H1 (cell line): ENCODE results near the gene MBLAC1. TPM values are rescaled to one million over a fixed set of nuclear protein-coding genes. Genes with fewer than 3 reads are reported as not detected.

Source experiments
- CTCF ChIA-PET: fragments of 300-600 bp; sonication (Branson Sonifier 250); formaldehyde crosslinking; loops from one replicate; lab custom pipeline; 2021; ENCODE audit not compliant: partially characterized antibody; lab: Charles Lee
- POLR2A ChIA-PET: fragments of 300-600 bp; sonication (Branson Sonifier 250); formaldehyde crosslinking; loops from one replicate; lab custom pipeline; 2021; ENCODE audit warnings: inconsistent platforms; ENCODE audit not compliant: partially characterized antibody; lab: Charles Lee
- DNase-seq, 2 experiments: peaks; one replicate each; pipeline versions ENCODE4 v3.0.0 to v3.0.0-alpha.2; 2010 to 2022; ENCODE audit warnings: low spot score in 2 of 2, low read depth in 1 of 2, mixed read lengths in 1 of 2
- FAIRE-seq: peaks from 2 replicates; lab custom pipeline; 2011; peaks lifted over from hg19 to GRCh38; lab: Jason Lieb, UNC
- H2AFZ ChIP-seq: 2 replicates; pipeline ENCODE4 v1.8.1; 2012; ENCODE audit warnings: low read length, inconsistent platforms
- H2AK5ac ChIP-seq: 2 replicates; pipeline ENCODE4 v1.6.1; 2013; ENCODE audit warnings: low read depth, low read length
- H2BK120ac ChIP-seq: replicated peaks from 2 replicates; pipeline ENCODE3; 2013; ENCODE audit warnings: low read depth, low read length, inconsistent platforms
- H2BK12ac ChIP-seq: 2 replicates; pipeline ENCODE4 v1.6.1; 2013; ENCODE audit warnings: low read depth, low read length
- H2BK15ac ChIP-seq: 2 replicates; pipeline ENCODE4 v1.6.1; 2013; ENCODE audit warnings: low read length
- H2BK20ac ChIP-seq: 2 replicates; pipeline ENCODE4 v1.6.1; 2013; ENCODE audit warnings: low read length
- H2BK5ac ChIP-seq: 2 replicates; pipeline ENCODE4 v1.6.1; 2013; ENCODE audit warnings: low read depth, low read length
- H3K14ac ChIP-seq: 2 replicates; pipeline ENCODE4 v1.6.1; 2013; ENCODE audit warnings: inconsistent platforms; ENCODE audit not compliant: insufficient read length
- H3K18ac ChIP-seq: 2 replicates; pipeline ENCODE4 v1.6.1; 2013; ENCODE audit warnings: low read length; ENCODE audit errors: extremely low read depth
- H3K23ac ChIP-seq: 2 replicates; pipeline ENCODE4 v1.6.1; 2013; ENCODE audit warnings: inconsistent platforms; ENCODE audit not compliant: insufficient read length
- H3K23me2 ChIP-seq: 2 replicates; pipeline ENCODE4 v1.6.1; 2013; ENCODE audit warnings: low read depth, low read length
- H3K27ac ChIP-seq: 2 replicates; pipeline ENCODE4 v1.6.1; 2011; ENCODE audit warnings: low read depth, low read length, inconsistent platforms
- H3K27me3 ChIP-seq, 4 experiments: replicated peaks in 1 of 4; 1 replicate in 1 of 4; 2 replicates in 3 of 4; pipeline versions ENCODE4 v1.6.1 to v1.8.1; 2011 to 2013; ENCODE audit warnings: low read length in 3 of 4, mild to moderate bottlenecking in 3 of 4, inconsistent platforms in 2 of 4, mixed read lengths in 2 of 4, moderate library complexity in 1 of 4; ENCODE audit not compliant: control insufficient read depth in 3 of 4, insufficient read depth in 3 of 4; ENCODE audit errors: extremely low read depth in 1 of 4
- H3K36me3 ChIP-seq, 4 experiments: 2 replicates each; pipeline versions ENCODE4 v1.6.1 to v1.8.1; 2011 to 2013; ENCODE audit warnings: mild to moderate bottlenecking in 4 of 4, low read length in 3 of 4, moderate library complexity in 2 of 4, control low read depth in 1 of 4, inconsistent platforms in 1 of 4; ENCODE audit not compliant: insufficient read depth in 4 of 4, control insufficient read depth in 2 of 4
- H3K4ac ChIP-seq: replicated peaks from 2 replicates; pipeline ENCODE3; 2013; ENCODE audit warnings: low read length, low read depth, mixed read lengths, inconsistent platforms; ENCODE audit not compliant: insufficient read length
- H3K4me1 ChIP-seq, 4 experiments: replicated peaks in 1 of 4; 1 replicate in 1 of 4; 2 replicates in 3 of 4; pipeline versions ENCODE4 v1.6.1 to v1.8.1; 2011 to 2013; ENCODE audit warnings: low read length in 3 of 4, inconsistent platforms in 2 of 4, mixed read lengths in 1 of 4; ENCODE audit not compliant: insufficient read depth in 4 of 4, control insufficient read depth in 3 of 4
- H3K4me2 ChIP-seq, 2 experiments: 2 replicates each; pipeline versions ENCODE4 v1.6.1 to v1.8.1; 2011 to 2013; ENCODE audit warnings: low read depth in 2 of 2, low read length in 2 of 2, control low read depth in 1 of 2, inconsistent platforms in 1 of 2, mild to moderate bottlenecking in 1 of 2; ENCODE audit not compliant: insufficient read depth in 1 of 2
- H3K4me3 ChIP-seq, 4 experiments: fragments of 200-600, 300-600 bp in 1 of 4; sonication (generic), shearing (Covaris generic), sonication (Bioruptor Twin) in 1 of 4; 2 replicates each; pipeline versions ENCODE4 v1.5.1 to v1.8.1; 2011 to 2016; ENCODE audit warnings: low read length in 4 of 4, low read depth in 3 of 4, control low read depth in 2 of 4, inconsistent platforms in 2 of 4, mild to moderate bottlenecking in 2 of 4, mixed read lengths in 1 of 4, moderate library complexity in 1 of 4; ENCODE audit not compliant: insufficient read depth in 2 of 4; ENCODE audit errors: extremely low read depth in 1 of 4
- H3K56ac ChIP-seq: replicated peaks from 2 replicates; pipeline ENCODE3; 2013; ENCODE audit warnings: low read depth, mild to moderate bottlenecking, mixed read lengths, low read length, inconsistent platforms; ENCODE audit not compliant: insufficient read length
- H3K79me1 ChIP-seq: 2 replicates; pipeline ENCODE4 v1.6.1; 2013; ENCODE audit warnings: low read depth, low read length, control low read depth
- H3K79me2 ChIP-seq, 2 experiments: 2 replicates each; pipeline versions ENCODE4 v1.6.1 to v1.8.1; 2012 to 2013; ENCODE audit warnings: low read length in 2 of 2, mild to moderate bottlenecking in 2 of 2, inconsistent platforms in 1 of 2; ENCODE audit not compliant: insufficient read depth in 2 of 2, control insufficient read depth in 1 of 2
- H3K9ac ChIP-seq, 4 experiments: replicated peaks in 1 of 4; 1 replicate in 1 of 4; 2 replicates in 3 of 4; pipeline versions ENCODE4 v1.6.1 to v1.8.1; 2011 to 2013; ENCODE audit warnings: low read depth in 3 of 4, low read length in 3 of 4, control low read depth in 2 of 4, mild to moderate bottlenecking in 2 of 4, moderate library complexity in 2 of 4, inconsistent platforms in 1 of 4; ENCODE audit errors: extremely low read depth in 1 of 4
- H3K9me3 ChIP-seq, 2 experiments: 2 replicates each; pipeline versions ENCODE4 v1.6.1 to v1.8.1; 2012 to 2013; ENCODE audit warnings: mild to moderate bottlenecking in 2 of 2, moderate library complexity in 2 of 2, control low read depth in 1 of 2, inconsistent platforms in 1 of 2, low read depth in 1 of 2, low read length in 1 of 2, mixed read lengths in 1 of 2; ENCODE audit not compliant: insufficient read depth in 2 of 2
- H4K20me1 ChIP-seq, 2 experiments: replicated peaks in 1 of 2; 2 replicates each; pipeline versions ENCODE3 to v1.8.1; 2011 to 2013; ENCODE audit warnings: inconsistent platforms in 2 of 2, low read length in 2 of 2, mild to moderate bottlenecking in 1 of 2; ENCODE audit not compliant: insufficient read depth in 2 of 2, control insufficient read depth in 1 of 2
- H4K5ac ChIP-seq: 2 replicates; pipeline ENCODE4 v1.6.1; 2013; ENCODE audit warnings: low read length, low read depth, mixed read lengths, inconsistent platforms; ENCODE audit not compliant: insufficient read length
- H4K8ac ChIP-seq: 2 replicates; pipeline ENCODE4 v1.8.0; 2013; ENCODE audit warnings: mild to moderate bottlenecking, moderate library complexity, low read length, inconsistent platforms; ENCODE audit not compliant: insufficient read depth; ENCODE audit errors: extremely low read depth
- H4K91ac ChIP-seq: replicated peaks from 2 replicates; pipeline ENCODE3; 2013; ENCODE audit warnings: low read length, mixed read lengths, inconsistent platforms; ENCODE audit not compliant: insufficient read length
- BACH1 ChIP-seq: IDR thresholded peaks from 2 replicates; pipeline ENCODE4 v1.6.1; 2012; ENCODE audit warnings: low read length, improper control_type of control experiment
- CTBP2 ChIP-seq: IDR thresholded peaks from 2 replicates; pipeline ENCODE4 v1.7.0; 2011; ENCODE audit warnings: borderline replicate concordance, mild to moderate bottlenecking, moderate library complexity, mixed read lengths, low read length; ENCODE audit not compliant: insufficient read depth, insufficient read length
- KDM1A ChIP-seq: fragments of 200-600, 300-600 bp; sonication (generic); IDR thresholded peaks from 2 replicates; pipeline ENCODE4 v1.7.1; 2016; ENCODE audit warnings: mild to moderate bottlenecking, low read length, borderline replicate concordance
- PHF8 ChIP-seq: fragments of 200-600 bp; sonication (generic); conservative IDR thresholded peaks from 2 replicates; pipeline ENCODE4 v1.7.1; 2012; ENCODE audit warnings: low read depth, mild to moderate bottlenecking, inconsistent platforms, low read length, moderate library complexity
- POLR2A ChIP-seq, 2 experiments: IDR thresholded peaks; 1 replicate in 1 of 2; 2 replicates in 1 of 2; pipeline ENCODE4 v1.6.1; 2011; ENCODE audit warnings: low read depth in 2 of 2, low read length in 2 of 2, mild to moderate bottlenecking in 2 of 2; ENCODE audit errors: control extremely low read depth in 1 of 2
- POLR2AphosphoS5 ChIP-seq: IDR thresholded peaks from 2 replicates; pipeline ENCODE4 v1.6.1; 2011; ENCODE audit warnings: low read depth, low read length
- RAD21 ChIP-seq, 2 experiments: IDR thresholded peaks in 1 of 2; conservative IDR thresholded peaks in 1 of 2; 2 replicates each; pipeline ENCODE4 v1.6.1; 2011; ENCODE audit warnings: low read depth in 2 of 2, low read length in 2 of 2, improper control_type of control experiment in 1 of 2, inconsistent platforms in 1 of 2, mild to moderate bottlenecking in 1 of 2, moderate library complexity in 1 of 2
- RNF2 ChIP-seq: fragments of 200-900, 300-1000 bp; sonication (generic); IDR thresholded peaks from 2 replicates; pipeline ENCODE4 v1.7.1; 2016; ENCODE audit warnings: borderline replicate concordance, low read depth, mild to moderate bottlenecking, antibody characterized with exemption, low read length; ENCODE audit not compliant: poor library complexity, severe bottlenecking; ENCODE audit errors: missing control alignments
- RXRA ChIP-seq: IDR thresholded peaks from 2 replicates; pipeline ENCODE4 v1.6.1; 2011; ENCODE audit warnings: low read depth, mild to moderate bottlenecking, low read length, moderate library complexity; ENCODE audit not compliant: insufficient read depth
- SAP30 ChIP-seq: fragments of 300-600 bp; sonication (generic); IDR thresholded peaks from 2 replicates; pipeline ENCODE4 v1.7.1; 2012; ENCODE audit warnings: low read length, moderate library complexity, mild to moderate bottlenecking, inconsistent platforms; ENCODE audit not compliant: insufficient read depth, insufficient replicate concordance
- SP1 ChIP-seq: IDR thresholded peaks from 2 replicates; pipeline ENCODE4 v1.6.1; 2011; ENCODE audit warnings: low read depth, low read length
- SUZ12 ChIP-seq: fragments of 200-600 bp; sonication (generic); IDR thresholded peaks from 2 replicates; pipeline ENCODE4 v1.6.1; 2012; ENCODE audit warnings: mild to moderate bottlenecking, inconsistent platforms, low read length, moderate library complexity, mixed read lengths
- WGBS, 2 experiments: shearing (Covaris generic) in 1 of 2; methylation state at CpG; one replicate each; pipeline versions ENCODE4 v1.1.6 to v1.1.7; 2013 to 2015; ENCODE audit warnings: low lambda C conversion rate in 2 of 2, mixed read lengths in 2 of 2, inconsistent platforms in 1 of 2, low coverage in 1 of 2, missing lambda C conversion rate in 1 of 2; ENCODE audit not compliant: insufficient replicate concordance in 2 of 2, insufficient coverage in 1 of 2, insufficient read length in 1 of 2; ENCODE audit errors: extremely low coverage in 1 of 2, missing lambda C conversion rate in 1 of 2; 5-methylcytosine and 5-hydroxymethylcytosine counted together
- polyA plus RNA-seq, 7 experiments: library from polyadenylated mRNA; depleted of rRNA in 3 of 7; stranded (reverse) in 5 of 7; unstranded in 2 of 7; fragments of >200 nt in 5 of 7; fragments of 200-250 nt in 2 of 7; gene quantifications; 1 replicate in 5 of 7; 2 replicates in 1 of 7; 4 replicates in 1 of 7; pipeline versions ENCODE4 v1.2.1 to v1.2.3, GENCODE V29; 2011 to 2013; ENCODE audit warnings: missing spikeins in 2 of 7, mixed read lengths in 2 of 7
- total RNA-seq: library from RNA; stranded (reverse); fragmentation: NEBNext Ultra II Directional; extraction: Animal tissue kit (Norgen Biotek cat#: 25700); gene quantifications from 2 replicates; pipeline ENCODE4 v1.2.1, GENCODE V29; 2021
- TF ChIP-seq, protein P1 (sequence below): IDR thresholded peaks from 2 replicates; pipeline ENCODE4 v1.6.1; 2012; ENCODE audit warnings: inconsistent platforms

MBLAC1 gene
- total and polyA plus RNA-seq, 2 of the 8 experiments (the other 6 are each of a cell fraction or from before 2014, with no cell fraction given), result 1.00 to 1.7 TPM

- Histone ChIP-seq H2BK15ac (no peak overlapping the region), H4K20me1 (peaks cover 24 to 33% of the 10 kb centered on the region in 2 experiments), H4K91ac (no peak overlapping the region), H2BK120ac (no peak overlapping the region), H2AFZ (no peak overlapping the region), H3K18ac (no peak overlapping the region), H3K4me2 (no peak overlapping the region), H3K79me1 (peaks cover 13% of the 10 kb centered on the region), H3K27me3 (no peaks in the 10 kb centered on the region), H2BK20ac (no peak overlapping the region), H3K23me2 (peaks cover 4% of the 10 kb centered on the region; the same call in 1 of the 2 replicates), H3K36me3 (peaks cover 66 to 77% (median 70%) of the 10 kb centered on the region in 4 experiments), H3K4me1 (no peaks in the 10 kb centered on the region; a peak in 1 of 7 replicates), H3K79me2 (peaks cover 0 to 25% of the 10 kb centered on the region in 2 experiments; a peak in 3 of 4 replicates), H3K14ac (no peak overlapping the region), H2BK12ac (no peak overlapping the region), H4K8ac (no peak overlapping the region), H3K9me3 (no peaks in the 10 kb centered on the region), H3K4ac (no peak overlapping the region), H3K23ac (no peak overlapping the region), H3K9ac (no peak overlapping the region), H3K56ac (no peak overlapping the region), H3K27ac (no peak overlapping the region), H3K4me3 (no peak overlapping the region), H2BK5ac (no peak overlapping the region; the same call in 1 of the 2 replicates), H4K5ac (no peak overlapping the region), H2AK5ac (no peak overlapping the region)
- CTCF ChIA-PET, result interaction anchor here (1.3 kb wide), 1 partner anchor 30 kb away, joined by 4 read pairs; no protein-coding TSS in a partner anchor
- POLR2A ChIA-PET, result interaction anchor here (0.9 to 19.5 kb wide), 16 partner anchors 9 to 401 kb away, joined by 3 to 722 read pairs (median 4); partner anchors contain the start of genes AP4M1, COPS6, LAMTOR4 and MCM7
- no peak for TF ChIP-seq RXRA
- TF ChIP-seq PHF8, result no peak
- TF ChIP-seq SAP30, result no peak
- no peak for TF ChIP-seq SUZ12
- peak; percentile 84 for TF ChIP-seq POLR2AphosphoS5
- peak; percentile 57 to 80 for TF ChIP-seq POLR2A (IDR thresholded peaks at IDR 0.05; ENCODE audit: control extremely low read depth in 1 of 2, low read depth in 2 of 2, low read length in 2 of 2)
- TF ChIP-seq, protein P1, sequence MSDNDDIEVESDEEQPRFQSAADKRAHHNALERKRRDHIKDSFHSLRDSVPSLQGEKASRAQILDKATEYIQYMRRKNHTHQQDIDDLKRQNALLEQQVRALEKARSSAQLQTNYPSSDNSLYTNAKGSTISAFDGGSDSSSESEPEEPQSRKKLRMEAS, result no peak
- TF ChIP-seq KDM1A, result no peak
- TF ChIP-seq RAD21 (IDR thresholded peaks at IDR 0.05 in 1 of 2, conservative IDR thresholded peaks at IDR 0.05 in 1 of 2; ENCODE audit: low read depth in 2 of 2, low read length in 2 of 2), result no peak
- no peak for TF ChIP-seq CTBP2
- 0 out of 2 replicates have a peak, but pooled peaks have one; percentile 10 for TF ChIP-seq SP1
- no peak for TF ChIP-seq RNF2
- no peak for TF ChIP-seq BACH1
- DNase-seq (no peak), FAIRE-seq (no peak)
- WGBS, 2 experiments, result 94% methylated on average over 8 of the region's 8 CpGs; no CpG with 5 or more reads in 1 of the 2 experiments
These were observed 33.7 kb upstream of the MBLAC1 start for GRCh38 chr7:100093054-100093453.
